ENCODE results near the gene COL15A1.
A peak's percentile ranks its signal among the peaks of the same experiment; 100 is the strongest.

Gene COL15A1

GRCh38 chr9:98967257-98967656 is 23.6 kb downstream of the COL15A1 start:
- TF ChIP-seq, protein P1, sequence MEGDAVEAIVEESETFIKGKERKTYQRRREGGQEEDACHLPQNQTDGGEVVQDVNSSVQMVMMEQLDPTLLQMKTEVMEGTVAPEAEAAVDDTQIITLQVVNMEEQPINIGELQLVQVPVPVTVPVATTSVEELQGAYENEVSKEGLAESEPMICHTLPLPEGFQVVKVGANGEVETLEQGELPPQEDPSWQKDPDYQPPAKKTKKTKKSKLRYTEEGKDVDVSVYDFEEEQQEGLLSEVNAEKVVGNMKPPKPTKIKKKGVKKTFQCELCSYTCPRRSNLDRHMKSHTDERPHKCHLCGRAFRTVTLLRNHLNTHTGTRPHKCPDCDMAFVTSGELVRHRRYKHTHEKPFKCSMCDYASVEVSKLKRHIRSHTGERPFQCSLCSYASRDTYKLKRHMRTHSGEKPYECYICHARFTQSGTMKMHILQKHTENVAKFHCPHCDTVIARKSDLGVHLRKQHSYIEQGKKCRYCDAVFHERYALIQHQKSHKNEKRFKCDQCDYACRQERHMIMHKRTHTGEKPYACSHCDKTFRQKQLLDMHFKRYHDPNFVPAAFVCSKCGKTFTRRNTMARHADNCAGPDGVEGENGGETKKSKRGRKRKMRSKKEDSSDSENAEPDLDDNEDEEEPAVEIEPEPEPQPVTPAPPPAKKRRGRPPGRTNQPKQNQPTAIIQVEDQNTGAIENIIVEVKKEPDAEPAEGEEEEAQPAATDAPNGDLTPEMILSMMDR (IDR thresholded peaks at IDR 0.05; ENCODE audit: low read depth, low read length, missing control alignments) = no peak
- no peak for DNase-seq (ENCODE audit: extremely low read depth, low read depth)
- H3K4me3 ChIP-seq (replicated peaks; ENCODE audit: low read depth, low read length) = no peak overlapping the region

GRCh38 chr9:98967680-98968079 is 24.0 kb downstream of the COL15A1 start:
- no peak overlapping the region for H3K4me3 ChIP-seq (replicated peaks; ENCODE audit: low read depth, low read length)
- no peak for DNase-seq (ENCODE audit: extremely low read depth, low read depth)
- TF ChIP-seq, protein P1 (IDR thresholded peaks at IDR 0.05; ENCODE audit: low read depth, low read length, missing control alignments) = no peak

GRCh38 chr9:98968601-98969337 is 25.1 kb downstream of the COL15A1 start:
- DNase-seq (ENCODE audit: extremely low read depth, low read depth) = no peak
- TF ChIP-seq, protein P1 (IDR thresholded peaks at IDR 0.05; ENCODE audit: low read depth, low read length, missing control alignments) = no peak
- H3K4me3 ChIP-seq (replicated peaks; ENCODE audit: low read depth, low read length) = no peak overlapping the region

DNA sequence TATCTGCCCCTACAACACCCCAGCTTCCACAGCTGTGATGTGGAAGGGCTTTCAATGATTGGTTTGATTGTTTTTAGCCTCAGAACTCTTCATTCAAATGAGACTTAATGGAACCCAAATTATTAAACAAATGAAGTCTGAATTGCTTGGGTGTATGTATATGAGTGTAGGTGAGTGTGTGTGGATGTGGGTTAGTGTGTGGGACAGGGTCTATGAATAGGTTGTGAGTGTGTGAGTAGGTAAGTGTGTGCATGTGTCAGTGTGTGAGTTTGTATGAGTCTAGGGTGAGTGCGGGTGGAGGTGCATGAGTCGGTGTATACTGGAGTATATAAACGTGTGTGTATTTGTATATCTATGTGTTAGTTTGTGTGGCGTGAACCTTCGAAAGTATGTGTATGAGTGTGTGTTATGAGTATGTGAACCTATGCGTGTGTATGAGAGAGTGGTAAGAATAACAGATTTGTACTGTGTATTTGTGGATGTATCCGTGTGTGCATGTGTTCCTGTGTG is 26.9 kb downstream of the COL15A1 start:
- no peak overlapping the region for H3K4me3 ChIP-seq (replicated peaks; ENCODE audit: low read depth, low read length)
- TF ChIP-seq, protein P1 (IDR thresholded peaks at IDR 0.05; ENCODE audit: low read depth, low read length, missing control alignments) = no peak
- DNase-seq (ENCODE audit: extremely low read depth, low read depth) = no peak

GRCh38 chr9:98971168-98971914 is 27.6 kb downstream of the COL15A1 start:
- H3K4me3 ChIP-seq (replicated peaks; ENCODE audit: low read depth, low read length) = no peak overlapping the region
- TF ChIP-seq, protein P1 (IDR thresholded peaks at IDR 0.05; ENCODE audit: low read depth, low read length, missing control alignments) = no peak
- peak; percentile 65 for DNase-seq (ENCODE audit: extremely low read depth, low read depth)

- no peak for DNase-seq (ENCODE audit: extremely low read depth, low read depth)
- no peak overlapping the region for H3K4me3 ChIP-seq (replicated peaks; ENCODE audit: low read depth, low read length)
- TF ChIP-seq, protein P1 (IDR thresholded peaks at IDR 0.05; ENCODE audit: low read depth, low read length, missing control alignments) = no peak
These were observed 28.2 kb downstream of the COL15A1 start for GRCh38 chr9:98971915-98972223.
